Fibroblast of skin of left quadriceps (primary cell): ENCODE measurements around the gene PLAC8L1.
A peak's percentile ranks its signal among the peaks of the same experiment; 100 is the strongest.
"Not testable (repeated sequence)": the region's sequence is repeated elsewhere in the genome, so short reads cannot be mapped to it uniquely, and the experiment has no call there.

ENCODE experiments used
- DNase-seq, 2 experiments: peaks; one replicate each; pipeline ENCODE4 v3.0.0-alpha.2; 2013; ENCODE audit warnings: low read depth in 2 of 2

Gene PLAC8L1, protein sequence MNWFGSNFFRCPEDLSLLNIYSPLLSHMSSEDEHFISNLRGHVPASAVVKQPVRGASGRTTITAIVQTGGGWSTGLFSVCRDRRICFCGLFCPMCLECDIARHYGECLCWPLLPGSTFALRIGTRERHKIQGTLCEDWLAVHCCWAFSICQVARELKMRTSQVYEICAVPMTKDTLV

DNA sequence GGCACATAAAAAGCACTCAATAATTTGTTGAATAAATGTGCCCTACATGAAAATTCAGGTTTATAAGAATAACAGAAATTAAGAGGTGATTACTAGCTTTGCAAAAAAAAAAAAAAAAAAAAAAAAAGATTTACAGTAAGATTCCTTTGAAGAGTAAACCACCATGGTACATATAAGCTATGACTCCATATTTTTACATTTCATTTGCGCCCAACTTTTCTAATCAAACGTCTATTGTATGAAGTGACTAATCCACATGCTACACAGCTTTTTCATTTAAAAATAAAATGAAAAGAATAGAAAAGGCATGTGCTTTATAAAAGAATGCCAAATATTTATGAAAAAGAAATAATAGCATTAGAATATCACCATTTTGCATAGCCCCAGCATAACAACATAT, at the start of gene PLAC8L1:
Gene PLAC8L1, minus strand, starts transcription at position 101 of the 400 bp plus-strand sequence. CDS start 1,266 bp downstream, outside the sequence.
- no peak for DNase-seq

DNA sequence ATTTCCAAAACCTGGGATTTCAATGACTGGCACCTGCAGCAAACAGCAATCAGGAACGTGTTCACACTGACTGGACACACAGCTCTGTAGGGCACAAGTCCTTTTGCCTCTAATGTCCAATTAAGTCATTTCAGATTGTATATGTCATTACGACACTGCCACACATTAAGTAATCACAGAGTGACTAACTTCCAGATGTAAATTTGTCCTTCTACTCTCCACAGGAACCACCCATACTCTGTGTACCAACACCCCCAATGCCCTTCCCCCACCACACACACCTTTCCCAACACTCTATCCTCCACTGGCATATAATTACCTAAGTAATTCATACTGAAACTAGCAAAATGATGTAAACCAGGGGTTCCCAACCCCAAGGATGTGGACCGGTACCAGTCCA, 46.6 kb upstream of the PLAC8L1 start:
- no peak for DNase-seq

DNA sequence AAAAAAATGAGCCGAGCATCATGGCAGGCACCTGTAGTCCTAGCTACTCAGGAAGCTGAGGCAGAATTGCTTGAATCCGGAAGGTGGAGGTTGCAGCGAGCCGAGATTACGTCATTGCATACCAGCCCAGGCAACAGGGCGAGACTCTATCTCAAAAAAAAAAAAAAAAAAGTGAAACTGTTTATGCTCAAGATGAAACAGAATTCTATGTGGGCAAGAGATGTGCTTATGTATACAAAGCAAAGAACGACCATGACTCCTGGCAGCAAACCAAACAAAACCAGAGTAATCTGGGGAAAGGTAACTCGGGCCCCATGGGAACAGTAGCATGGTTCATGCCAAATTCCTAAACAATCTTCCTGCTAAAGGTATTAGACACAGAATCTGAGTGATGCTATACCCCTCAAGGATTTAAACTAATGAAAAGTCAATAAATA, 32.6 kb upstream of the PLAC8L1 start:
- DNase-seq, result no peak

DNA sequence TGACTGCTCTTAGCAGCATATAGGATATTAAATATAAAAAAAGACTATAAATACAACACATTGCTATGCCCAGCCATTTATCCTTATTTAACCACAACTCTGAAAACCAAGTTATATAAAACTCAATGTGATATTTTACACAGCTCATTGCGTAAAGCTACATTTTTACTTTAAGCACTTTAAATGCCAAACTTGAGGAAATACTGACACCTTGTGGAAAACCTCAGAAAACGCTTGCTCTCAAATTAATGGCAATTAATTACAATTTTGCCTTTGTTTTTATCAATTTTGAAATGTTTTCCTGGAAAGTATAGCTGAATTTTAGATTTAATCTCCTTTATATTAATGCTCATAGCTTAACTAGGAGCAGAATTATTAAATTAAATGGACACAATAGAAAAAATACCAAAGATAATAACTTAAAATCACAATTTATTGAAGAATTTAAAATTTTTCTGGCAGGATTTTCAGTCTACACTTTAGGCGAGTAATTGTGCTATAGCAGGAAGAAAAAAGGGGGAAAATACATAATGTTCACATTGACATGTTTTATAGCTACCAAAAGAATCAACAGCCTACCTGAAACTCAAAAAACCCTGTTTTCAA, 25.2 kb upstream of the PLAC8L1 start:
- peak; percentile 17 to 21 for DNase-seq

DNA sequence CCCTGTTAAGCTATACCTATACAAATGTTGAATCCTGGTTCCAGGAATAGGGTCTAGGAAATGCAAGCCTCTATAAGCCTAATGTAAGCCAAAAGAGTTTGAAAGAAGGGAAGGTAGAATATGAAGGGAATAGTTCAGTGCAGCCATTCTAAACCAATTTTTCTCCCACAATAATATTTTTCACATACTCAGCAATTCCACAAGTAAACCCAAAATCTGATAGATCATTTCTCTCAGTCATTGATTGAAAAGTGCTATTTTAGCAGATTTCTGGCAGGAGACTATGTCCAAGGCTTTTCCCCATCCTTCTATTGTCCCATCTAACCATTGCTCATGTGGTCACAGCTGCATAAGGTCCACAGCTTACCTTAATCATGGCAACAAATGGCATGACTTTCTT, 20.7 kb upstream of the PLAC8L1 start:
- DNase-seq, result no peak

DNA sequence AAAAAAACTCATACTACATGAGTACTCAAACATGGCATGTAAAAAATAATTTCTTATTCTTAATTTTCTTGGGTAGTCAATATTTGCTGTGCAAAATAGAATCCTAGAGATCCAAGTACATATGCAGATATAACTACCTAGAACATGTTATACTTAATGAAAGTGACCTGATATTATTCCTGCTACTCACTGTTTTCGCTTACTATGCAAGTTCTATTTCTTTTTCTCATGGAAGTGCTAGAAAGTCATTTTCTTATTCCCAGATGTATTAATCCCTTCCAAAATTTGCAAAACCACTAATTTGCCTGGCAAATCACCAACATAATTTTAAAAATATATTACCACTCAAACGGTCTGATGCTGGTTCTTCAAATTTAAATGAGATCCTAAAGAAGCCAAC, 19.2 kb upstream of the PLAC8L1 start:
- no peak for DNase-seq

- not testable (repeated sequence) for DNase-seq
Observed at GRCh38 chr5:146121451-146121850, 16.1 kb upstream of the PLAC8L1 start.

DNA sequence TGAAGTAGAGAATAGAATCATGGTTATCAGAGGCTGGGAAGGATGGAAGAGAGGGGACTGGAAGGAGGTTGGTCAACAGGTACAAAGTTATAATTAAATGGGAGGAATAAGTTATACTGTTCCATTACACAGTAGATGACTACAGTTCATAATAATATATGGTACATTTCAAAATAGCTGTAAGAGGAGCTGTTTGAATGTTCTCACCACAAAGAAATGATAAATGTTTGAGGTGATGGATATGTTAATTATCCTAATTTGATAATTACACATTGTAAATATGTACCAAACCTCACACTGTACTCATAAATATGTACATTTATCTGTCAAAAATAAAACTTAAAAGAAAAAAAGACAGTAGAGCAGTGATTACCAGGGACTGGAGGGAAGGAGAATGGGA, 12.9 kb upstream of the PLAC8L1 start:
- DNase-seq, result no peak

DNA sequence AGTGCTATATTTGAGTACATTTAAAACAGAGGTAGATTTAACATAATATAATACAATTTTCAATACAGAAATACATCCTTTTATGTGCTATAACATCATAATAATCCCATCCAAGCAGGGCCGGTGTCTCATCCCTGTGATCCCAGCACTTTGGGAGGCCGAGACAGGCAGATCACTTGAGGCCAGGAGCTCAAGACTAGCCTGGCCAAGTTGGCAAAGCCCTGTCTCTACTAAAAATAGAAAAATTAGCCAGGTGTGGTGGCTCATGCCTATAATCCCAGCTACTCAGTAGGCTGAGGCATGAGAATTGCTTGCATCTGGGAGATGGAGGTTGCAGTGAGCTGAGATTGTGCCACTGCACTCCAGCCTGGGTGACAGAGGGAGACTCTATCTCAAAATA, 11.8 kb upstream of the PLAC8L1 start:
- DNase-seq, result not testable (repeated sequence)

- no peak for DNase-seq
Observed at GRCh38 chr5:146116361-146116760, 11.0 kb upstream of the PLAC8L1 start.

DNA sequence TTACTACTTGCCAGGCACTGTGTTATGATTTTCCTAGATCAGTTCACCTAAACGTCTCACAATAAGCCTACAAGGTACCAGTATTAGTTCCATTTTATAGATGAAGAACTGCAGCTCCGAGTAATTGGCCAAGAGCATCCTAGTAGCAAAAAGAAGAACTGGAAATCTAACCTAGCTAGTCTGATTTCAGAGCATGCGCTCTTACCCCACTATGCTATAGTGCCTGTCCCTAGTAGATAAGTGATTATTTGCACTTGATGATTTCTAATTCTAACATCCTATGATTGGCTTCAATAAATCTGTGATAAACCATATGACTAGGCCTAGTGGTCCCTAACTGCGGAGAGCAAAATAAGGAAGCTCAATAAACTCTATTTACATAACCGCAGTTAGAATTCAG, 7.1 kb upstream of the PLAC8L1 start:
- DNase-seq, result no peak

DNA sequence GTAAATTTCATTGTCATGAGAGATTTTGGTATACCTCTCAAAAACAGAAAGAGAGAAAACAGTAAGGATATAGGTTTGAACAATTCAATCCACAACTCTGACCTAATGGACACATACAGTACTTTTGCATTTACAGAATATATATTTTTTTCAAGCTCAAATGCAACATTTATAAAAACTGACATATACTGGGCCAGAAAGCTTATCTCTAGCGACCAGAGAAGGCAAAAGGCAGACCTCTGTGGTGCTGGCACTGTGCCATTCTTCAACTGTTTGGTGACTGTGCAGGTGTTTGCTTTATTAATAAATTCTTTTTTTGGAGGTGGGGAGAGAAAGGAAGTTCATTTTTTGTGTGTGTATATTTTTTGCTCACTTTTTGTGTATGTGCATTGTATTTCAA, 6.0 kb upstream of the PLAC8L1 start:
- no peak for DNase-seq

DNA sequence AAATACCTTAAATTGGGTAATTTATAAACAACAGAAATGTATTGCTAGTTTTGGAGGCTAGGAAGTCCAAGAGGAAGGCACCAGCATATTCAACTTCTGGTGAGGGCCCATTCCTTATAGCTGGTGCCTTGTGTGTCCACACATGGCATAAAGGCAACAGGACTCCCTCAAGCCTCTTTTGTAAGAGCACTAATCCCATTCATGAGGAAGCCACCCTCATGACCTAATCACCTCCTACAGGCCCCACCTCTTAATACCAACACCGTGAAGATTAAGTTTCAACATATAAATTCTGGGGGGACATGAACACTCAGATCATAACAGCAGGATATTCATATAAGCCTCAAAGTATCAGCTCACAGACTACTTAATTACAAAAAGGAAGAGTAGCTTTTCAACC, 4.0 kb upstream of the PLAC8L1 start:
- DNase-seq, result no peak

DNA sequence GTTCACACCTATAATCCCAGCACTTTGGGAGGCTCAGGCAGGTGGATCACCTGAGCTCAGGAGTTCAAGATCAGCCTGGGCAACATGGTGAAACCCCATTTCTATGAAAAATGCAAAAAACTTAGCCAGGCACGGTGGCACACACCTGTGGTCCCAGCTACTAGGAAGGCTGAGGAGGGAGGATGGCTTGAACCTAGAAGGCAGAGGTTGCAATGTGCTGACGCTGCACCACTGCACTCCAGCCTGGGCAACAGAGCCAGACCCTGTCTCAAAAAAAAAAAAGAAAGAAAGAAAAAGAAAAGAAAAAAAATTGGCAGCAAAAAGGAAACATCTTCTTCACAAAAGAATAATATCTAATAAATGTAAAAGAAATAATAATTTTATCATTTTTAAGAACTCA, 3.5 kb upstream of the PLAC8L1 start:
- DNase-seq, result not testable (repeated sequence)

- no peak for DNase-seq
Observed at GRCh38 chr5:146107901-146108300, 2.5 kb upstream of the PLAC8L1 start.

- no peak for DNase-seq
Observed at GRCh38 chr5:146103594-146103993, 1.8 kb downstream of the PLAC8L1 start.

GRCh38 chr5:146101646-146102045, 3.7 kb downstream of the PLAC8L1 start:
- no peak for DNase-seq

DNA sequence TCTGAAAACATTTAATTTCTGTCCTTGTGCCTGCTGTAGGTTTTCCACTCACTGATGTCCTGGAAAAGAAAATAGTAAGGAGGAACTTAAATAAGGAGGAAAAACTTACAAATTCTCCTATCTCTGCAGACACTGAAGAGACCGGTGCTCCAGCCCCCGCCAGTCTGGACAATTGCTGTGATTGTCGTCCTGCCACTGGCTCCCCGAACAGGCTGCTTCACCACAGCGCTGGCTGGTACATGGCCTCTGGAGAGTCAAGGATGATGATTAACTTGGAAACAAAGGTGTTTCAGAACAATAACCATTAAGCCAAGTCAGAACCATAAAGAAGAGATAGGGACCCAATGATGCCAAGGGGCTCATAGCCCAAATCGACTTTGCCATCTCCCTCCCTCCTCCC, 7.3 kb downstream of the PLAC8L1 start:
- DNase-seq, result no peak

DNA sequence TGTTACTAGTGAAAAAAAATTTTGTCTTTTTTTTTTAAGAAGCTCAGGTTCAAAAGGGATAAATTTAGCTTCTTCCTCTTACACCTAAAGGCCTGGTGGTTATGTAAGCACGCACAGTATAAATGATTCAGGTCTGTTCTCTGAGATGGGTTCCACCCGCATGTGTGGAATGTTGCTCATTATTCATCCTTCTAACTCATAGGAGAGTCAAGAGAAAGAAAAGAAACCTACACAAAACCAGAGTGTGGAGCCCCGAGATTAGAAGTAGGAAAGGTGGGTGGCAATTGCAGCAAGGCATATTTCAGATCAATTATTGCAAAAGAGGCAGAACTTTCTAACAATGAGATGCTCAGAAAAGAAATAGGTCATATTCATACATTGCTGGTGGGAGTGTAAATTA, 13.5 kb downstream of the PLAC8L1 start:
- DNase-seq, result no peak

GRCh38 chr5:146089287-146089686, 16.1 kb downstream of the PLAC8L1 start:
- DNase-seq, result no peak

GRCh38 chr5:146088098-146088497, 17.3 kb downstream of the PLAC8L1 start:
- no peak for DNase-seq

DNA sequence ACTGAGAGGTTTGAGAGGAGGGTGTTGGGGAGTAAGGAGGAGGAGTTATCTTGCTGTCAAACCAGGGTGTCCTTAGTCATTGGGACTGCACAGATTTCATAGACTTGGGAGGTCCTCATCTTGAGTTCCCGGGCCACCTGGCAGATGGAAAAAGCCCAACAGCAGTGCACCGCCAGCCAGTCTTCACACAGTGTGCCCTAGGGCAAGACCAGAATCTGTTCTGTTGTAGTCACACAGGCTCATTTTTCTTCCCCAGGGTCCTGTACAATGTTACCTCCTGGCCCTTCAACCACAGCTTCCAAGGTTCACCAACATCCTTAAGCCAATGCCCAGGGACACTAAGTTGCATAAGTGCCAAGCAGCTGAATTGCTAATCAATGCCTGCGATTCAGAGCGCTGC, 21.0 kb downstream of the PLAC8L1 start:
- DNase-seq, result no peak

- DNase-seq, result no peak
Observed at GRCh38 chr5:146082798-146083197, 22.6 kb downstream of the PLAC8L1 start.

GRCh38 chr5:146081556-146081955, 23.8 kb downstream of the PLAC8L1 start:
- peak; percentile 16 to 23 for DNase-seq
